HG02943 (cell line): Measurements from ENCODE around the gene MIA2.
"Not testable (repeated sequence)": the region's sequence is repeated elsewhere in the genome, so short reads cannot be mapped to it uniquely, and the experiment has no call there.

Experiments used
- ATAC-seq: cut with Tn5 transposase; IDR thresholded peaks from one replicate; pipeline ENCODE4 v1.9.1; 2021; ENCODE audit warnings: mild to moderate bottlenecking, low read depth, moderate library complexity; ENCODE audit not compliant: unreplicated experiment

The MIA2 gene

DNA sequence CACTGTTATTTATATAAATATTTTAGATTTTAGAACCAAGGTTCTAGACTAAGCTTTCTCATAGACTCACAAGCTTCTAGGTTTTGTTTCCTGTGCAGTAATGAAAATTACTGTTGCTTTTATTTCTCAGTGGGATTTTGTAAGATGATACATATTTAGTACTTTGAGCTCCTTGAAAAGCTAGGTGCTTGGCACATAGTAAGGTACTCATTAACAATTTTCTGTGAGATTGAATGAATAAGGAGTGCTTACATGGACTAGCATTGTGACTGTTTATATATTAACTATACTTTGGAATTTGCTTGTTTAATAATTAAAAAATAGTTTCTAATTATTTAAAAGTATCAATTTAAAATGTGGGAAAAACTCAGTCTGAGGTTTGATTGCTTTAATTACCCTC is 85.7 kb downstream of the MIA2 start:
- ATAC-seq, result no peak

- no peak for ATAC-seq
Observed at GRCh38 chr14:39320318-39320717, 86.6 kb downstream of the MIA2 start.

DNA sequence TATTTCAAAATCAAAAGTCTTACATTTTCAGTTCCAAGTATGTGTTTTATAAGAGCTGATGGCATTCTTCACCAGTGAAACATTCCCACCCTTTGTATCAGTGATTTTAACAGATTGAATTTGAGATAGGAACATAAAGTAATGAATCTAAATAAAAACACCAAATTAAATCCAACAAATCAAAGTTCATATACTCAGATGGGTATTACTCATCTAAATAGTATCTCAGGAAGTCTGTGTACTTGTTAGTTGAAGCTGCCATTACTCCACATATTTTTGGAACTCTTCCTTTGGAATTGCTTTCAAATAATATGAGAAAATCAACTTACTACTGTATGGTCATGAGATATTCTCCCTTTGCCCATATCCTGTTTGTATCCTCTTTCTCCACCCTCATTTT is 89.1 kb downstream of the MIA2 start:
- ATAC-seq, result no peak

DNA sequence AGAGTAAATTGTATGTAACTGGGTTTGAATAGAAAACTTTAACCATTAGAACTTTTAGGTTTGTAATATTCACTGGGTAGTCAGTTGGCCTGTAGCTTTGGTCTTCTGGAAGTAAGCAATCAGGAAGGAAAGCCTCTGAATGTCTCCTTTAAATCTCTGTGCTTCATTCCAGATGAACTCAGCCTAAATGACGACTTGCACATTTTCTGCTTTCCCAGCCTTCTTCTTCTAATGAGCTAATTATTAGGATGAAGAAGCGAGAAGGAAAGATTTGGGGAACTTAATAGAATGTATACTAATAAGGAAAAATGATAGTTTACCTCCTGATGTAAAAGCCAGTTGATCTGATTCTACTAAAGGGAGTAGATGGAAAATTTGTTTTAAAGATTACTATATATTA is 90.4 kb downstream of the MIA2 start:
- ATAC-seq, result no peak

- ATAC-seq, result no peak
Observed at GRCh38 chr14:39339003-39339402, 105.3 kb downstream of the MIA2 start.

- not testable (repeated sequence) for ATAC-seq
Observed at GRCh38 chr14:39341126-39341525, 107.4 kb downstream of the MIA2 start.

GRCh38 chr14:39342768-39343167 is 109.1 kb downstream of the MIA2 start:
- no peak for ATAC-seq

GRCh38 chr14:39343614-39344013 is 109.9 kb downstream of the MIA2 start:
- ATAC-seq, result no peak

GRCh38 chr14:39350866-39351265 is 117.2 kb downstream of the MIA2 start:
- ATAC-seq, result no peak

- no peak for ATAC-seq
Observed at GRCh38 chr14:39351708-39352107, 118.0 kb downstream of the MIA2 start.

DNA sequence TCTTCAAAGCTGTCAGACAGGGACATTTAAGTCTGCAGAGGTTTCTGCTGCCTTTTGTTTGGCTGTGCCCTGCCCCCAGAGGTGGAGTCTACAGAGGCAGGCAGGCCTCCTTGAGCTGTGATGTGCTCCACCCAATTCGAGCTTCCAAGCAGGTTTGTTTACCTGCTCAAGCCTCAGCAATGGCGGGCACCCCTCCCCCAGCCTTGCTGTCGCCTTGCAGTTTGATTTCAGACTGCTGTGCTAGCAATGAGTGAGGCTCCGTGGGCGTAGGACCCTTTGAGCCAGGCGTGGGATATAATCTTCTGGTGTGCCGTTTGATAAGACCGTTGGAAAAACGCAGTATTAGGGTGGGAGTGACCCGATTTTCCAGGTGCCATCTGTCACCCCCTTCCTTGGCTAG is 125.4 kb downstream of the MIA2 start:
- not testable (repeated sequence) for ATAC-seq

GRCh38 chr14:39360316-39360715 is 126.6 kb downstream of the MIA2 start:
- ATAC-seq, result no peak

DNA sequence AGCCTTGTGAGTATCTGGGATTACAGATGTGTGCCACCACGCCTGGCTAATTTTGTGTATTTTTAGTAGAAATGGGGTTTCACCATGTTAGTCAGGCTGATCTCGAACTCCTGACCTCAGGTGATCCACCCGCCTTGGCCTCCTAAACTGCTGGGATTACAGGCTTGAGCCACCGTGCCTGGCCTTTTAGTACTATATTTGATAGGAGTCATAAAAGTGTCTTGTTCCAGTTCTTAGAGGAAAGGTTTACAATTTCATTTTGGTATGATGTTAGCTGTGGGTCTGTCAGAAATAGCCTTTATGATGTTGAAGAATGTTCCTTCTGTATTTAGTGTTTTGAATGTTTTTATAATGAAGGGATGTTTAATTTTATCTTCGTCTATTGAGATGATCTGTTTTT is 127.8 kb downstream of the MIA2 start:
- ATAC-seq, result not testable (repeated sequence)

DNA sequence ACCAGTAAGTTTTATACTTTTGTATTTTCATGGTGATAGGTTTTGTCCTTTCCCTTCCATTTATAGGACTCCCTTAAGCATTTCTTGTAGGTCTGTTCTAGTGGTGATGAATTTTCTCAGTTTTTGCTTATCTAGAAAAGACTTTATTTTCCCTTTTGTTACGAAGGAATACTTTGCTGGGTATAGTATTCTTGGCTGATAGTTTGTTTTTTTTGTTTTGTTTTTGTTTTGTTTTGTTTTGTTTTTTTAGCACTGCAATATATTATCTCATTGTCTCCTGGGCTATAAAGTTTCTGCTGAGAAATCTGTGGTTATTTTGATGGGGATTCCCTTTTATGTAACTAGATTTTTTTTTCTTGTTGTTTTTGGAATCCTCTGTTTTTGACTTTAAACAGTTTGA is 130.8 kb downstream of the MIA2 start:
- no peak for ATAC-seq

DNA sequence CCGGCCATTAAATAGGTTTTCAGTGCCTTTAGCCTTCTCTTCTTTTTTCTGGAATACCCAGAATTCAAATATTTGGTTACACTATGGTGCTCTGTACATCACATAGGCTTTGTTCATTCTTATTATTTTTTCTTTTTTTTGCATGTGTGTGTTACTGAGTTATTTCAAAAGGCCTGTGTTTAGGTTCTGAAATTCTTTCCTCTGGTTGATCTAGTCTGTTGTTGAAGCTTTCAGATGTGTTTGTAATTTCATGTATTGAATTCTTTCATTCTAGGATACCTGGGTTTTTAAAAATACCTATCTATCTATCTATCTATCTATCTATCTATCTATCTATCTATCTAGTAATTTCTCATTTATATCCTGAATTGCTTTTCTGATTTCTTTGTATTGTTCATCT is 131.6 kb downstream of the MIA2 start:
- ATAC-seq, result no peak

- ATAC-seq, result no peak
Observed at GRCh38 chr14:39366460-39367386, 133.0 kb downstream of the MIA2 start.

DNA sequence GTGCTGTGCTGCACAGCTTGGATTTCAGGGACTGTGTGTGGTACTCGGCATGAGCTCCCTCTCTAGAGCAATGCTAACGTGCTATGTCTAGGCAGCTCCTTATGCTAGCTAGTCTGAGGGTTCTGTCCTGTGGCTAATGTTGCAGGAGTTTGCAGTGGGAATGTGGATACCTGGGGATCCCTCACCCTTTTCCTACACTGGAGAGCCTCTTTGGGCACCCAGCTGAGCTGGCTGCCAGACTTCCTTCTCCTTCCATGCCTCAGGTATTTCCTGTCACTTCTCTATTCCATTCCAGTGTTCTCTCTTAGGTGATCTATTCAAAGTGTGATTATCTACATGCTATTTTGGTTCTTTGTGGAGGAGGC is 133.7 kb downstream of the MIA2 start:
- no peak for ATAC-seq

DNA sequence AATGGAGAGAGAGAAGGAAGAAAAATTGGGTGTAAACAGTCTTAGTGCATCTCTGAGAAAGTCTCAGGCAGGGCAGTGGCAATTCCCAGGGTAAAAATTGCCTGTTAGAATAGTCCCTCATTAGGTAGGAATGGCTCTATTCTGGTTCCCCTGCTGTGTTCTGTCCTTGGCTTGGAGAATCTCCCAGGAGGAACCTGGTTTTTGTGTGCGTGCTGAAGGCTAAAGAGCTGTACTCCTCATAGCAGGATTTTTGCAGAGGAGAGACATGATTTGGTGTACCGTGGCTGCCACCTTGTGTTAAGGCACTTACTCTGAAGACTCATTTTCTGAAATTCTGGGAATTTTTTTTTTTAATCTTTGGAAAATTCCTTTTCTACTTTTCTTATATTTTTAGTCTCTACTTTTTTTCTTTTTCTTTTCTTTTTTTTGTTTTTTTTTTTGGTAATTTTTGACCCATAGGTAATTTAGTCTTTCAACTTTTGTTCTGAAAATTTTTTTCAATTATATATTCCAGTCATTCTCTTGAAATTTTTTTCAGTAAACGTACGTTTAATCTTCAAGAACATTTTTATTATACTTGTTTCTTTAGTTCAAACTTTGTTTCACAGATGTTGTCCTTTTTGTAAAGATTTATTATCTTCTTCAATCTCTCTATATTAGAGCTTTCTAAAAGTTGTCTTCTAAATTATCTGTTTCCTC is 134.7 kb downstream of the MIA2 start:
- no peak for ATAC-seq

- no peak for ATAC-seq
Observed at GRCh38 chr14:39369029-39369428, 135.3 kb downstream of the MIA2 start.

DNA sequence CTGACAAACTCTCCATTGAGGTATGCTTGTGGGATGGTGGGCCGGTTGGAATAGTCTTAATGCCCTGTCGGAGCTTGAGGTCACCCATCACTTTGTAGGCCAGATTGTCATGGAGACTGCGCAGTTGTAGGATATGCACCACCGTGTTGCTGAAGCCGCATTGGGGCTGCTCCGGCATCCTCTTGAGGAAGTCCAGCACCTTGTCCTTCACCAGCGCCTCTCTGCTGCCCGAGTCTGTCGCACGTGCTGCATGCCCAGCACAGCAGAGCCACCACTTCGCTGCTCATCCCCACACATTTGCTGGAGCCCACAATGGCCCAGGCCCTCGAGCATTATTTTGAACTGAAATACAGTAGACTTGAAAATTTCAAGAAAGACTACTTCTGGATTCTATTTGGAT is 136.7 kb downstream of the MIA2 start:
- no peak for ATAC-seq

GRCh38 chr14:39372656-39373055 is 138.9 kb downstream of the MIA2 start:
- no peak for ATAC-seq

DNA sequence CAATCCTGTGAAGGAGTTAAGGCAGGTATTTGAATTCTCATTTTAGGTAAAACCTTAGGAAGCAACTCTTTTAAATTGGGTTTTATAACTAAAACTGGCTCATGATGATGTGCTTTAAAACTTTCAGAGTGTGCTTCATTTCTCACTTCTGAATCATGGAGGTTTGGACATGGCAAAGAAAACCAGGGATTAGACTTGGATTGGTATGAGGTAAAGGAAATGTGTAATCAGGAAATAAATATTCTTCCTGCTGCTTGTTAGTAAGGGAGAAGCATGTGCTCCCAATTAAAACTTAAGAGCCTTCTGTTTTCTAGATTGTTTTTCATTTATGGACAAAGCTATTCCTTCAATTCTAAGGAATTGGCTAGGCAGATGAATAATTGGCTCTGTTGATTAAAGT is 141.1 kb downstream of the MIA2 start:
- no peak for ATAC-seq
